HG02943 (cell line): Measurements from ENCODE around the gene ERCC6L2.
A peak's percentile ranks its signal among the peaks of the same experiment; 100 is the strongest.

Experiments used
- ATAC-seq: cut with Tn5 transposase; IDR thresholded peaks from one replicate; pipeline ENCODE4 v1.9.1; 2021; ENCODE audit warnings: mild to moderate bottlenecking, low read depth, moderate library complexity; ENCODE audit not compliant: unreplicated experiment

ERCC6L2 gene

GRCh38 chr9:95857896-95858295, 17.6 kb upstream of the ERCC6L2 start:
- ATAC-seq = no peak

- ATAC-seq = no peak
Observed at GRCh38 chr9:95862343-95862742, 13.1 kb upstream of the ERCC6L2 start.

GRCh38 chr9:95864852-95865580, 10.5 kb upstream of the ERCC6L2 start:
- no peak for ATAC-seq

DNA sequence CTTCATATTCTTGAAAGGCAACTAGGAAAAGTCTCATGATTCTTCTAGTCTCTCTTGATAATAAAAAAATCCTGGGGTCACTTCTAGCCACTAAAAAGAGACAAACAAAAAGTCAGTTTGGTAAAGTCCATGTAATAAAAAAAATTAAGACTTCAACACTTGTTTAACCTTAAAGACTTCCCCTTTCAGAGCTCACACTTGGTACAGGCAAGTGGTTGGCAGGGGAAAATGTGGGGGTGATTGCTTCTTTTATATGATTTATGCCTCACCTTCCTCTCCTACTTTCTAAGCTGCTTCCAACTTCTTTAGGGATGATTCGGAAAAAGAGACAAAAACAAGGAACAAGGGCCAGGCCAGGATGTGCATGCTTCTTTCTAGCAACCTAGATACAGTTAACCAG, 5.1 kb upstream of the ERCC6L2 start:
- no peak for ATAC-seq

GRCh38 chr9:95870906-95871305, 4.6 kb upstream of the ERCC6L2 start:
- ATAC-seq = no peak

DNA sequence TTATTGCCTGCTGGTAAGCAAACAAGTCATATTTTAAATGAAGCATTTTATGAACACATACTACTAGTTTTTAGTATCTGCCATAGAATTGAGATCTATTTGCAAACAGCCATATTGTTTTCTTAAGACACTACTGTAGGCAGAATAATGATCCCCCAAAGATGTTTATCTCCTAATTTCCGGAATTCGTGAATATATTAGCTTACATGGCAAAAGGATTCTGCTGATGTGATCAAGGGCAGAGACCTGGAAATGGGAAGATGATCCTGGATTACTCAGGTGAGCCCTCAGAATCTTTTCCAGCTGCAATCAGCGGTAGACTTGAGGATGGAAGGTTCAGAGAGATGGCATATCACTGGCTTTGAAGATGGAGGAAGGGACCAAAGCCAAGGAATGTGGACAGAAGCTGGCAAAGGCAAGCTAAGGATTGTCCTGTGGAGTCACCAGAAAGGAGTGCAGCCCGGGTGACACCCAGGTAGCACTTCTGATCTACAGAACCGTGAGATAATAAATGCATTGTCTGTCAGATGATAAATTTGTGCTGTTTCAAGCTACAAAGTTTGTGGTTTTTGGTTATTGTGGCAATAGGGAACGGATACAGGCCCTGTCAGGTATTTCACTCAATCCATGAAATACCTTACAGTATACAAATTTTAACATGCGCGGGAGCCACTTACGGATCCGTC, 1.0 kb upstream of the ERCC6L2 start:
- no peak for ATAC-seq

- peak; percentile 17 for ATAC-seq
Observed at GRCh38 chr9:95874989-95875304, 544 bp upstream of the ERCC6L2 start.

DNA sequence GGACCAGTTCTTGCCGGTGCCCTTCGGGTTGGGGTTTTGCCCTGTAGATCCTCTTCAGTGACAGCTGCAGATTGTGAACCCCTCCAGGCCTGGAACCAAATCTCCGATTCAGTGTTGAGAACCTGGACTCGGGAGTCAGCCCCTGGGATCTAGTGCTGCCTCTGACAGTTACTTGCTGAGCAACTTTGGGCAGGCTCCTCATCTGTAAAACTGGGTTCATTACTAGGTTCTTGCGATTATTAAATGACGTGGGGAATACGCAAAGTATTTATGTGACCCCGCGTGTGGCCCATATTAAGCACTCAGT, 600 bp downstream of the ERCC6L2 start:
- no peak for ATAC-seq

DNA sequence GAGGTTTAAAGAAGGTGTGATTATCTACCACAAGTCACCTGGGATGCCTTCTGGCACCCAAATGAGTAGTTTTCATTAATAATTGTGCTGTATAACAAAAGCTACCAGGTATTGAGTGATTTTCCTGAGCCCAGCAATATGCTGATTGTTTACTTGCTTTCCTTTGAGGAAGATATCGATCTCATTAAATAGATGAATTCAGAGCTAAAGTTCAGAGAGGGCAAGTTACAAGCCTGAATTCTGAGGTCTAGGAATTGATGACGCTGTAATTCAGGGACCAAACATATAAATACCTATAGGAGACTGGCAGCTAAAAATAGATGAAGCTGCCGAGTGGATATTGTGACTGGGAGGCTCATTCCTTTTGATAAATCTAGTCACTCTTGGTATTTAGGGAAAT, 1.1 kb downstream of the ERCC6L2 start:
- ATAC-seq = no peak

GRCh38 chr9:95877984-95878383, 2.5 kb downstream of the ERCC6L2 start:
- no peak for ATAC-seq

DNA sequence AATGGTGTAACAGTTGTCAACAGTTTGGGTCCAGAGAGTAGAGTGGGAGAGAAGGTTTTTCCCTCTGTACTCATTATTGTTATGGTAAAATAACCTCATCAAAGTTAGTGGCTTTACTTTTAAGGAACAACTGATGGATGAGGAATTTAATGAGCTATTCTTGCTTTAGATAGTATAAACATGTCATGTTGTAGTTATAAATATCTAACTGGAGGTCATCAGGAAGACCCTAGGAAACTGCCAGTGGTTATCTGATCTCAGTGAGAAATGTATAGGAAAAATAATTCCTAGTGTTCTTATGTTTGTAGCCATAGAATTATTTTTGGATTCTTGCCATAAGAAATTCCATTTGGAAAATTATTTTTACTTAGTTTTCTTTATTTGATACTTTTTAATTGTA, 4.1 kb downstream of the ERCC6L2 start:
- ATAC-seq = no peak

- no peak for ATAC-seq
Observed at GRCh38 chr9:95880021-95880690, 4.7 kb downstream of the ERCC6L2 start.

DNA sequence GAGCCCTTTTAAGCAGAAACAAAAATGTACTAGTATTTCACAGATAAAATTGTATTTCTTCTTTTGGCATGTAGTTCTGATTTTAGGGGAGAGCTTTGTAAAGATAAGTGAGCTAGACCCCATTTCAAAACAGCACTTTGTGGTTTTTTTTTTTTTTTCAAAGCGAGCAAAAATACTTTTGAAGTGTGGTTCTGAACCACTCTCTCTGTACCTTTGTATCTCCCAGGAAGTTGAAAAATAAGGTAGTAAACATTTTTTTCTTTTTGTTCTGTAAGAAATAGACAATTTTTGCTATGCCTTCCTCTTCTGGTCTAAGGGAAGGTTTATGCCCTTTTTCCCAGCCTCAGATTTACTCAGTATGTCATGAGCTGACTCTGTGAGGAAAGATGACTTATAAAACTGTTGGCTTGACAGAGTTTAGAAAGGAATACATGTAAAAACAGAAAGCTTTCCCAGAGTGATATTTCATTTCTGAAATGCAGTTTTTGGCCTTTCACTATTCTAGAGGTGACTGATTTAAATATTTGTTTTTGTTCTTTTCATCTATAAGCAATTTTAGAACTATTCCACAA, 12.5 kb downstream of the ERCC6L2 start:
- no peak for ATAC-seq

- ATAC-seq = no peak
Observed at GRCh38 chr9:95890594-95890993, 15.1 kb downstream of the ERCC6L2 start.

GRCh38 chr9:95891067-95891671, 15.7 kb downstream of the ERCC6L2 start:
- no peak for ATAC-seq

GRCh38 chr9:95892690-95893089, 17.2 kb downstream of the ERCC6L2 start:
- ATAC-seq = no peak

- ATAC-seq = no peak
Observed at GRCh38 chr9:95896580-95896979, 21.1 kb downstream of the ERCC6L2 start.

GRCh38 chr9:95901506-95901905, 26.0 kb downstream of the ERCC6L2 start:
- ATAC-seq = no peak

DNA sequence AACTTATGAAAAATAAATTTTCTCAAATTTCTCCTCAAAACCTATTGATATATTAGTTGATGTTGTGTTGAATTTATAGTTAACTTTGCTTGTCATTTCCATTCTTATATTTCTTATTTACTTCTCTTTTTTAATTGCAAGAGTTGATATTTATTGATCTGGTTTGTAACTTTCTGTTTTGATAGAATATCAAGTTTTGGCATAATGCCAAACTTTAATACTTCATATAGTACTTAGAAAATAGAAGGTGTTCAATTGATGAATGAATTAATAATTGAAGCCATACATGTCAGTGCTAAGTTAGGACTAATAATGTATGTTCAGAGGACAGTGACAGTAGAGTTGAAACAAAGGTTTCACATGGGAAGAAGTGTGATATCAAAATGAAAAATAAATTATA, 27.9 kb downstream of the ERCC6L2 start:
- ATAC-seq = no peak

GRCh38 chr9:95907794-95908193, 32.3 kb downstream of the ERCC6L2 start:
- no peak for ATAC-seq

DNA sequence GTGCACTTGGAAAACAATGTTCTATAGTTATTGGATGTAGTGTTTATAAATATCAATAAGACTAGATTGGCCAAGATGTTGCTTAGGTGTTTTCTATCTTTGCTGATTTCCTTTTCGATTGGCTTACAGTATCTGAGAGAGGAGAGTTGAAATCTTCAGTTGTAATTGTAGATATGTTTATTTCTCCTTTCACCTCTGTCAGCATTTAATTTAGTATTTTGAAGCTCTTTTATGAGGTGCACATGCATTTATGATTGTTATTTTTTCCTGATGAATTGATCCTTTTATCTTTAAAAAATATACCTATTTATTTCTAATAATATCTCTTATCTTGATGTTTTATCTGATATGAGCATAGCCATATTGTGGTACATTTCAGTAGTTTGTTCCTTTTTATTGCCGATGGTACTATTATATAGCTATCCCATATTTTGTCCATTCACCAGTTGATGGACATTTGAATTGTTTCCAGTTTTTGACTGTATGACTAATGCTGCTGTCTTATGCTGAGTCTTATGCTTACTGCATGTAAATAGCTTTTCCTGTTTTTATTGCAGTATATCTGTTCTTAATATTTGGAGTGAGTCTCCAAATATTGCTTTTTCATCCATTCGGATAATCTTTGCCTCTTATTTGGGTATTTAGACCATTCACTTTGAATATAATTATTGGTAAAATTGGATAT, 34.7 kb downstream of the ERCC6L2 start:
- no peak for ATAC-seq
